Measurements from ENCODE around the gene BEAN1.

Gene BEAN1

DNA sequence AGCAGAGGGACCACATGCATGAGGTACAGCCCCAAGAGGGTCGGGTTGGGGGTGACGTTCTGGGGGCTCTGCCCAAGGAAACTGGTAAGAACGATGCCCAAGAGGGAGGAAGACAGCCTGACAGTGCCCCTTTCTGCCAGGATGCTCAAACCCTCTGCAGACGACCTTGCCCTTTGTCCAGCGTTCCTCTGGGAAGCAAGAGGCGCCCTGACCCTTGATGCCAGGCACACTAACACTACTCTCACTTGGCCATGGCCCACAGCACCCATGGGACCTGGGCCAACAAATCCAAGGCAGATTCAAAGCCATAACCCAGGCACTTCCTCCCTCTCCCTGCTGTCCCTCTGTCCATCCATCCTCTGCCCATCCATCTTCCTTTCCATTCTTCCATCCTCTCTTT, 102.4 kb downstream of the BEAN1 start:
- H3K27me3 ChIP-seq (ENCODE audit: control insufficient read depth in 1 of 2, insufficient read depth in 2 of 2, low read length in 2 of 2) = no peaks in the 10 kb centered on the region
- H3K36me3 ChIP-seq (ENCODE audit: control insufficient read depth in 2 of 2, insufficient read depth in 2 of 2, low read length in 2 of 2) = peaks cover 45 to 55% of the 10 kb centered on the region in 2 donors

More for the DNA sequence above, 102.4 kb downstream of the BEAN1 start:
- Histone ChIP-seq H3K27ac (ENCODE audit: low read length) (no peak overlapping the region), H3K9me3 (ENCODE audit: control insufficient read depth in 2 of 2, low read length in 2 of 2) (no peaks in the 10 kb centered on the region), H3K9ac (ENCODE audit: low read length in 2 of 2) (no peak overlapping the region), H3K4me3 (ENCODE audit: low read length in 2 of 2) (no peak overlapping the region), H3K4me1 (ENCODE audit: control insufficient read depth, insufficient read depth, low read length) (no peaks in the 10 kb centered on the region)
